ENCODE data around the gene AMY1B.
"Not testable (repeated sequence)": the region's sequence is repeated elsewhere in the genome, so short reads cannot be mapped to it uniquely, and the experiment has no call there.

Gene AMY1B

GRCh38 chr1:103643908-103644307, 52.1 kb downstream of the AMY1B start:
- not testable (repeated sequence) for H3K36me3 Mint-ChIP-seq (ENCODE audit: low read depth); H3K27me3 Mint-ChIP-seq; H3K4me3 Mint-ChIP-seq; H3K27ac Mint-ChIP-seq; H3K9me3 Mint-ChIP-seq; H3K4me1 Mint-ChIP-seq (ENCODE audit: low read depth)

GRCh38 chr1:103641194-103641593, 54.8 kb downstream of the AMY1B start:
- H3K36me3 Mint-ChIP-seq (ENCODE audit: low read depth); H3K27me3 Mint-ChIP-seq; H3K27ac Mint-ChIP-seq; H3K4me1 Mint-ChIP-seq (ENCODE audit: low read depth); H3K9me3 Mint-ChIP-seq; H3K4me3 Mint-ChIP-seq: not testable (repeated sequence)
